Neural progenitor cell (in vitro differentiated cells): ENCODE data around the gene GBF1.

ENCODE experiments used
- CTCF ChIP-seq: fragments of 200-600 bp; sonication (generic); IDR thresholded peaks from 2 replicates; pipeline ENCODE4 v1.5.1; 2017; ENCODE audit warnings: antibody characterized with exemption, mild to moderate bottlenecking
- EZH2 ChIP-seq: fragments of 200-600 bp; sonication (generic); IDR thresholded peaks from 2 replicates; pipeline ENCODE4 v1.6.1; 2017; ENCODE audit warnings: antibody characterized with exemption, mild to moderate bottlenecking, moderate library complexity
- EZH2phosphoT487 ChIP-seq: fragments of 200-600 bp; sonication (generic); IDR thresholded peaks from 2 replicates; pipeline ENCODE4 v1.6.1; 2017; ENCODE audit warnings: antibody characterized with exemption

- no peak for TF ChIP-seq CTCF
- no peak for TF ChIP-seq EZH2
- no peak for TF ChIP-seq EZH2phosphoT487
Observed at GRCh38 chr10:102413053-102413705, 167.8 kb downstream of the GBF1 start.
